Esophagus muscularis mucosa (tissue), 4 donors: ENCODE measurements around the gene PARP6. TPM values are rescaled to one million over a fixed set of nuclear protein-coding genes. Genes with fewer than 3 reads are reported as not detected.

ENCODE experiments used
- DNase-seq: peaks from one replicate; pipeline ENCODE4 v3.0.0-alpha.2; 2017; ENCODE audit errors: extremely low spot score
- H3K27ac ChIP-seq, 4 donors: fragments of 200-600 bp; sonication (generic); replicated peaks in 1 of 4; 1 replicate in 3 of 4; 2 replicates in 1 of 4; pipeline ENCODE4 v1.5.1; 2016 to 2019; ENCODE audit warnings: mild to moderate bottlenecking in 1 of 4
- H3K27me3 ChIP-seq, 4 donors: fragments of 200-600 bp; sonication (generic); one replicate each; pipeline versions ENCODE4 v1.5.1 to v1.6.0; 2016 to 2019
- H3K36me3 ChIP-seq, 4 donors: fragments of 200-600 bp; sonication (generic); one replicate each; pipeline ENCODE4 v1.5.1; 2016 to 2019
- H3K4me1 ChIP-seq, 4 donors: fragments of 200-600 bp; sonication (generic); one replicate each; pipeline ENCODE4 v1.5.1; 2016 to 2019
- H3K4me3 ChIP-seq, 4 donors: fragments of 200-600 bp; sonication (generic); 1 replicate in 2 of 4; 2 replicates in 2 of 4; pipeline ENCODE4 v1.5.1; 2016 to 2019; ENCODE audit warnings: mild to moderate bottlenecking in 4 of 4, moderate library complexity in 1 of 4
- H3K9me3 ChIP-seq, 4 donors: fragments of 200-600 bp; sonication (generic); 1 replicate in 3 of 4; 2 replicates in 1 of 4; pipeline ENCODE4 v1.5.1; 2016 to 2019
- EP300 ChIP-seq: sonication (generic); formaldehyde crosslinking; IDR thresholded peaks from one replicate; pipeline ENCODE4 v1.6.1; 2017; ENCODE audit warnings: antibody characterized with exemption
- POLR2A ChIP-seq: fragments of 450-650 bp; IDR thresholded peaks from one replicate; pipeline ENCODE4 v1.6.1; 2017; ENCODE audit warnings: antibody characterized with exemption, moderate library complexity, mild to moderate bottlenecking, low read depth
- POLR2AphosphoS5 ChIP-seq, 2 donors: sonication (generic); formaldehyde crosslinking; IDR thresholded peaks; one replicate each; pipeline ENCODE4 v1.6.1; 2017; ENCODE audit warnings: antibody characterized with exemption in 2 of 2
- WGBS: methylation state at CpG from one replicate; pipeline ENCODE4 v1.1.5; 2018; 5-methylcytosine and 5-hydroxymethylcytosine counted together
- intact Hi-C: fragments of 100-400 bp; cut with DNase I; formaldehyde crosslinking; loops from one replicate; pipeline ENCODE4 v1.15.1; 2023
- total RNA-seq, 4 donors: library from RNA; depleted of rRNA; stranded (reverse); fragments of >200 nt; gene quantifications; one replicate each; pipeline versions ENCODE4 v1.1.0 to v1.2.1, GENCODE V29; 2016
- TF ChIP-seq, protein P1 (sequence below), 3 experiments: fragments of 200-600 bp in 2 of 3; fragments of 450-650 bp in 1 of 3; sonication (generic) in 2 of 3; IDR thresholded peaks; one replicate each; pipeline ENCODE4 v1.5.1; 2017 to 2019; ENCODE audit warnings: antibody characterized with exemption in 3 of 3, mild to moderate bottlenecking in 2 of 3, moderate library complexity in 1 of 3

Gene PARP6
- total RNA-seq, 4 donors from 2014 or later = 46.5 to 79.0 (median 53.7) TPM

DNA sequence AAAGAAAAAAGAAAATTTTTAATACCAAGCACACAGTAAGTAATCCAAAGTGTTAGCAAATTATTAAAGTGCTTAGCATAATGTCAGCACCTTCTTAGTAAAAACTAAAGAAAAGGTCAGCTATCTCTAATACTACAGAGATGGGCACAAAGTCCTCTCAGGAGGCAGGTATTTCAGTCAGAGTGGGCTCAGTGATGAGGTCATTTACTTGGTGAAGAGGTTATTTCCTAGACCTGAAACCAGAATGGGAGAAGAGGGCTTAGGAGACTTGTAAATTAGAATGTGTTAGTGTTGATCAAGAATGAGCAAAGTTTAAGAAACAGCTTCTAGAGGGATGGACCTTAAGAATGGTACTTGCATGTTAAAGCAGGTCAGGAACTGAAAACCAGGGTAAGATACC lies 32.7 kb downstream of the PARP6 start:
- H3K9me3 ChIP-seq = no peaks in the 10 kb centered on the region
- no peak for TF ChIP-seq POLR2A
- TF ChIP-seq, protein P1, sequence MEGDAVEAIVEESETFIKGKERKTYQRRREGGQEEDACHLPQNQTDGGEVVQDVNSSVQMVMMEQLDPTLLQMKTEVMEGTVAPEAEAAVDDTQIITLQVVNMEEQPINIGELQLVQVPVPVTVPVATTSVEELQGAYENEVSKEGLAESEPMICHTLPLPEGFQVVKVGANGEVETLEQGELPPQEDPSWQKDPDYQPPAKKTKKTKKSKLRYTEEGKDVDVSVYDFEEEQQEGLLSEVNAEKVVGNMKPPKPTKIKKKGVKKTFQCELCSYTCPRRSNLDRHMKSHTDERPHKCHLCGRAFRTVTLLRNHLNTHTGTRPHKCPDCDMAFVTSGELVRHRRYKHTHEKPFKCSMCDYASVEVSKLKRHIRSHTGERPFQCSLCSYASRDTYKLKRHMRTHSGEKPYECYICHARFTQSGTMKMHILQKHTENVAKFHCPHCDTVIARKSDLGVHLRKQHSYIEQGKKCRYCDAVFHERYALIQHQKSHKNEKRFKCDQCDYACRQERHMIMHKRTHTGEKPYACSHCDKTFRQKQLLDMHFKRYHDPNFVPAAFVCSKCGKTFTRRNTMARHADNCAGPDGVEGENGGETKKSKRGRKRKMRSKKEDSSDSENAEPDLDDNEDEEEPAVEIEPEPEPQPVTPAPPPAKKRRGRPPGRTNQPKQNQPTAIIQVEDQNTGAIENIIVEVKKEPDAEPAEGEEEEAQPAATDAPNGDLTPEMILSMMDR (IDR thresholded peaks at IDR 0.05) = no peak
- no peak for TF ChIP-seq POLR2AphosphoS5 (IDR thresholded peaks at IDR 0.05)
- TF ChIP-seq EP300 = no peak
- H3K36me3 ChIP-seq = peaks cover 20 to 61% (median 58%) of the 10 kb centered on the region in 4 donors
- no peak for DNase-seq
- intact Hi-C loops = no loop called here
- H3K27ac ChIP-seq = no peak overlapping the region
- H3K4me1 ChIP-seq = peaks cover 5 to 15% (median 7%) of the 10 kb centered on the region in 4 donors
- no peak overlapping the region for H3K4me3 ChIP-seq
- no peaks in the 10 kb centered on the region for H3K27me3 ChIP-seq

DNA sequence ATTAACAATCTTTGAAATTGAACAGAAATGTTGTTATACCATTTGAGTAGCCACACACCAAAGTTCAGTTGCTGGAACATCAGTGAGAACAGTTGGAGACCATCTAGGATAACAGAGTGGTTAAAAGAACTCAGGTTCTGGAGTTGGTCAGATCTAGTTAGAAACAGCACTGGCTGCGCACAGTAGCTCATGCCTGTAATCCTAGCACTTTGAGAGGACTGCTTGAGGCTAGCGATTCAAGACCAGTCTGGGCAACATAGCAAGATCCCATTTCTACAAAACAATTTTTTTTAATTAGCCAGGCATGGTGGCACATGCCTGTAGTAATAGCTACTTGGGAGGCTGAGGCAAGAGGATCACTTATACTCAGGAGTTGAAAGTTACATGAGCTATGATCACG lies 33.8 kb downstream of the PARP6 start:
- Histone ChIP-seq H3K4me3 (no peak overlapping the region), H3K4me1 (peaks cover 5 to 15% (median 7%) of the 10 kb centered on the region in 4 donors), H3K27ac (no peak overlapping the region), H3K36me3 (peaks cover 20 to 51% (median 48%) of the 10 kb centered on the region in 4 donors), H3K27me3 (no peaks in the 10 kb centered on the region), H3K9me3 (no peaks in the 10 kb centered on the region)
- intact Hi-C loops = no loop called here
- 97% methylated on average over 3 of the region's 3 CpGs for WGBS
- no peak for DNase-seq
- TF ChIP-seq EP300 = no peak
- TF ChIP-seq, protein P1 (IDR thresholded peaks at IDR 0.05) = no peak
- TF ChIP-seq POLR2AphosphoS5 (IDR thresholded peaks at IDR 0.05) = no peak
- TF ChIP-seq POLR2A = no peak

DNA sequence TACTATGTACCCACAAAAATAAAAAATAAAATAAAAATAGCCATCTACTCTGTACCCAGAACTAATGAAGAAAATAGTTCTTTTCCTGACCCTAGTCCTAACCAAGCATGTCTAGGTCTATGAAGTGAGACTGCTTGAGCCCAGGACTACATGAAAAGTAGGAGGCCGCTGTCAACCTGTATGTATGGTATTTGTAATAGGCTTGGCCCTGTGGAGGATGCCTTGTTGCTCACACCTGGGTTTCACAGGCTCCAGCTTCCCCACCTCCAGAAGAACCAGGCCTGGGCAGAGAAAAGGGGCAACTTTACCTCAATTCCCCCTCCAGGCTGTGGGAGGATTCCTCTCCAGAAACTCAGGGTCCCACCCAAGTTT lies 34.5 kb downstream of the PARP6 start:
- Histone ChIP-seq H3K4me1 (peaks cover 5 to 18% (median 9%) of the 10 kb centered on the region in 4 donors), H3K27ac (peak overlapping the region; percentile 19 to 55 (median 50)), H3K27me3 (no peaks in the 10 kb centered on the region), H3K9me3 (no peaks in the 10 kb centered on the region), H3K4me3 (no peak overlapping the region), H3K36me3 (peaks cover 20 to 43% (median 41%) of the 10 kb centered on the region in 4 donors)
- TF ChIP-seq POLR2A = no peak
- TF ChIP-seq, protein P1 (IDR thresholded peaks at IDR 0.05) = no peak
- intact Hi-C loops = no loop called here
- 93% methylated on average over 1 of the region's 1 CpG for WGBS
- DNase-seq = no peak

DNA sequence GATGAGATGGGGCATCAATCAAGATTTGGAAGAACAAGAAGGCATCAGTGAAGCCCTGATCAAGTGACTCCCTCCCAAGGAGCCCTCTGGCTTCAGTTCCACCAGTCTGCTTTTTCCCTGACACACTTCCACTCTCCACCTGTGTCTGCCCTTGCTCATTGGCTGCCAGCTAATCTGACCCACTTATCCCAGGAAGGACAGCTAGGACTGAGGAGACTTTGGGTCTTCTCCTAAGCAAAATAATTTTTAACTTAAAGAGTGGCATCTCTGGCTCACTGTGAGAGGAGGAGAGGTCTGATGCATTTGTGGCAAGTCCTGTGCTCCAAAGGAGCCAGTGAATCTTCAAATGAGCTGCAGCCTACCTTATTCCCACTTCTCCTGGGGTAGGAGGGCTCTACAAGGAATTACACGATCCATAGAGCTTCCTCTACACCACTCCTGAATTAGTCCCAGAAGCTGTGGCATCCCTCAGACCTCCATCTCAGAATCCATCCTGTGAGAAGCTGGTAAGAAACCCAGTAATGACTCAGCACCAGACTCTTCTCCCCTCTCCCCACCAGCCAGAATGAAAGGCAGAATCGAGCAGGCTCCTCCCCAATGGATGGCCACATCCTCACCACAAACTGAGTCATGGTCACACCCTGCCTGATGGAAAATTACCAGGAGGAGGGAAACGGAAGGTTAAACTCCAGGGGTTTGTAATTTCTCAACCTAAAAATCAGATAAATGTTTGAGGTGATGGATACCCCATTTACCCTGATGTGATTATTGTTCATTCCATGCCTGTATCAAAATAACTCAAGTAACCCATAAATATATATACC lies 35.1 kb downstream of the PARP6 start:
- no peaks in the 10 kb centered on the region for H3K9me3 ChIP-seq
- no peaks in the 10 kb centered on the region for H3K27me3 ChIP-seq
- H3K4me3 ChIP-seq = peak overlapping the region in 3 of 4 donors; percentile 1 to 28 (median 18)
- H3K27ac ChIP-seq = peak overlapping the region; percentile 25 to 55 (median 50)
- peaks cover 11 to 24% (median 15%) of the 10 kb centered on the region in 4 donors for H3K4me1 ChIP-seq
- H3K36me3 ChIP-seq = peaks cover 16 to 37% (median 35%) of the 10 kb centered on the region in 4 donors
- peak; percentile 96 for DNase-seq
- 28% methylated on average over 3 of the region's 3 CpGs for WGBS
- intact Hi-C loops = no loop called here
- TF ChIP-seq POLR2A (no peak), POLR2AphosphoS5 (IDR thresholded peaks at IDR 0.05) (peak; percentile 43 to 59)

DNA sequence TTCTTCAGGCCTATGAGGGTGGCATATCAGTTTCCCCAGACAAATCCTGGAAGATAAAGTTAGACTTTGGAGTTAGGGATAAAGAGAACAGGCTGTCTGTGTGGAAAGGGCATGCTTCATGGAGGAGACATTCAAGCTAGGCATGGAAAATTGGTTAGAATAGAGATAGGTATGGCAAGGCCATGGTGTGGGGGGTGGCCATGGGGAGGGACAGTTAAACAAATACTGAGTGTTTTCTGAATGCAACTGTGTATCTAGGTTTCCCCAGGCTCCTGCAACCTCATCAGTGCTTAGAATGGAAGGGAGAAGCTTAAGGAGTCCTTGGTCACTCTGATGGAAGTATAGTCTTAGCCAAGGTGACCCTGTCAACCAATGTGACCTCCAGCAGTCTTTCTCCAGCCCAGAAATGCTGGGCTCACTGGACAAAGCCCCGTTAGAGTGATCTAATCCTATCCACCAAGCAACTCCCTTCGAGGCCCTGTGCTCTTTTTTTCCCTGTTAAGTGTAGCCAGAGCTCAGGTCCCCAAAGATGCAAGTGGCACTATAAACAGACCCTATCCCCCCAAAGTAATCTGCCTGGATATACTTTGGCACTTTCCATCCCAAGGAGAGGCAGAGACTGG lies 35.9 kb downstream of the PARP6 start:
- no peak overlapping the region for H3K4me3 ChIP-seq
- no peak for DNase-seq
- 80% methylated on average over 2 of the region's 2 CpGs for WGBS
- H3K9me3 ChIP-seq = no peaks in the 10 kb centered on the region
- intact Hi-C loops = no loop called here
- H3K27me3 ChIP-seq = no peaks in the 10 kb centered on the region
- H3K4me1 ChIP-seq = peaks cover 13 to 29% (median 21%) of the 10 kb centered on the region in 4 donors
- peak overlapping the region in 2 of 4 donors; percentile 55 for H3K27ac ChIP-seq
- TF ChIP-seq POLR2AphosphoS5 (IDR thresholded peaks at IDR 0.05) = no peak
- TF ChIP-seq POLR2A = no peak
- H3K36me3 ChIP-seq = peaks cover 10 to 30% (median 27%) of the 10 kb centered on the region in 4 donors
